ENCODE measurements around the gene CKB.

CKB gene

GRCh38 chr14:103524002-103524935, 1.6 kb upstream of the CKB start:
- Histone ChIP-seq H3K27ac (no peak overlapping the region), H3K4me3 (ENCODE audit: low read depth, low read length) (no peak overlapping the region), H3K36me3 (replicated peaks) (no peaks in the 10 kb centered on the region), H3K27me3 (replicated peaks) (peaks cover 11% of the 10 kb centered on the region)
- in situ Hi-C loops (cut with HindIII; ENCODE audit: low pct_ligation_motif_present, low sequenced_read_pairs) = no loop called here
- no peak for TF ChIP-seq CTCF (IDR thresholded peaks at IDR 0.05; ENCODE audit: low read depth, low read length, missing control alignments)
- no peak for DNase-seq

- in situ Hi-C loops (cut with HindIII; ENCODE audit: low pct_ligation_motif_present, low sequenced_read_pairs) = no loop called here
- no peaks in the 10 kb centered on the region for H3K36me3 ChIP-seq (replicated peaks)
- no peak overlapping the region for H3K27ac ChIP-seq
- peaks cover 11% of the 10 kb centered on the region for H3K27me3 ChIP-seq (replicated peaks)
- DNase-seq = no peak
- no peak for TF ChIP-seq CTCF (IDR thresholded peaks at IDR 0.05; ENCODE audit: low read depth, low read length, missing control alignments)
- H3K4me3 ChIP-seq (ENCODE audit: low read depth, low read length) = no peak overlapping the region
Observed at GRCh38 chr14:103523575-103523954, 935 bp upstream of the CKB start.

- DNase-seq = no peak
- Histone ChIP-seq H3K4me3 (ENCODE audit: low read depth, low read length) (peak overlapping the region; percentile 27), H3K36me3 (replicated peaks) (no peaks in the 10 kb centered on the region), H3K27ac (no peak overlapping the region), H3K27me3 (replicated peaks) (peaks cover 11% of the 10 kb centered on the region)
- no peak for TF ChIP-seq CTCF (IDR thresholded peaks at IDR 0.05; ENCODE audit: low read depth, low read length, missing control alignments)
- in situ Hi-C loops (cut with HindIII; ENCODE audit: low pct_ligation_motif_present, low sequenced_read_pairs) = no loop called here
Observed at GRCh38 chr14:103521951-103522563, 573 bp downstream of the CKB start.

GRCh38 chr14:103521438-103521950, 1.1 kb downstream of the CKB start:
- DNase-seq = no peak
- no peak overlapping the region for H3K27ac ChIP-seq
- H3K27me3 ChIP-seq (replicated peaks) = peaks cover 11% of the 10 kb centered on the region
- H3K36me3 ChIP-seq (replicated peaks) = no peaks in the 10 kb centered on the region
- in situ Hi-C loops (cut with HindIII; ENCODE audit: low pct_ligation_motif_present, low sequenced_read_pairs) = no loop called here
- TF ChIP-seq CTCF (IDR thresholded peaks at IDR 0.05; ENCODE audit: low read depth, low read length, missing control alignments) = no peak
- H3K4me3 ChIP-seq (ENCODE audit: low read depth, low read length) = no peak overlapping the region

GRCh38 chr14:103520657-103521437, 1.8 kb downstream of the CKB start:
- H3K27ac ChIP-seq = no peak overlapping the region
- peaks cover 11% of the 10 kb centered on the region for H3K27me3 ChIP-seq (replicated peaks)
- H3K4me3 ChIP-seq (ENCODE audit: low read depth, low read length) = peak overlapping the region; percentile 31
- H3K36me3 ChIP-seq (replicated peaks) = no peaks in the 10 kb centered on the region
- TF ChIP-seq CTCF (IDR thresholded peaks at IDR 0.05; ENCODE audit: low read depth, low read length, missing control alignments) = peak; percentile 57
- in situ Hi-C loops (cut with HindIII; ENCODE audit: low pct_ligation_motif_present, low sequenced_read_pairs) = no loop called here
- DNase-seq = peak; percentile 47
